Ishikawa (cell line): ENCODE results near the gene MUC21.

ENCODE experiments used
- CEBPB ChIP-seq: IDR thresholded peaks from 2 replicates; pipeline ENCODE4 v1.6.1; 2012
- CREB1 ChIP-seq: IDR thresholded peaks from 2 replicates; pipeline ENCODE4 v1.6.1; 2012; ENCODE audit warnings: low read depth
- EGR1 ChIP-seq: IDR thresholded peaks from 2 replicates; pipeline ENCODE4 v1.6.1; 2012
- EP300 ChIP-seq: IDR thresholded peaks from 2 replicates; pipeline ENCODE4 v1.6.1; 2012; ENCODE audit warnings: borderline replicate concordance
- FOXM1 ChIP-seq: IDR thresholded peaks from 2 replicates; pipeline ENCODE4 v1.6.1; 2012; ENCODE audit warnings: low read depth, borderline replicate concordance
- NFIC ChIP-seq: IDR thresholded peaks from 2 replicates; pipeline ENCODE4 v1.6.1; 2012
- RAD21 ChIP-seq: IDR thresholded peaks from 2 replicates; pipeline ENCODE4 v1.6.1; 2012; ENCODE audit warnings: low read depth
- REST ChIP-seq: IDR thresholded peaks from 2 replicates; pipeline ENCODE4 v1.6.1; 2012; ENCODE audit warnings: low read depth, mild to moderate bottlenecking
- TAF1 ChIP-seq: IDR thresholded peaks from 2 replicates; pipeline ENCODE4 v1.6.1; 2012; ENCODE audit warnings: low read depth, mild to moderate bottlenecking
- TCF12 ChIP-seq: IDR thresholded peaks from 2 replicates; pipeline ENCODE4 v1.6.1; 2012; ENCODE audit warnings: low read depth
- TEAD4 ChIP-seq: IDR thresholded peaks from 2 replicates; pipeline ENCODE4 v1.6.1; 2012
- YY1 ChIP-seq: IDR thresholded peaks from 2 replicates; pipeline ENCODE4 v1.6.1; 2012; ENCODE audit warnings: low read depth
- ZBTB7A ChIP-seq: IDR thresholded peaks from 2 replicates; pipeline ENCODE4 v1.6.1; 2012; ENCODE audit warnings: low read depth
- TF ChIP-seq, protein P1 (sequence below): IDR thresholded peaks from 2 replicates; pipeline ENCODE4 v1.6.1; 2012
- TF ChIP-seq, protein P2 (sequence below): IDR thresholded peaks from 2 replicates; pipeline ENCODE4 v1.6.1; 2012

Gene MUC21

DNA sequence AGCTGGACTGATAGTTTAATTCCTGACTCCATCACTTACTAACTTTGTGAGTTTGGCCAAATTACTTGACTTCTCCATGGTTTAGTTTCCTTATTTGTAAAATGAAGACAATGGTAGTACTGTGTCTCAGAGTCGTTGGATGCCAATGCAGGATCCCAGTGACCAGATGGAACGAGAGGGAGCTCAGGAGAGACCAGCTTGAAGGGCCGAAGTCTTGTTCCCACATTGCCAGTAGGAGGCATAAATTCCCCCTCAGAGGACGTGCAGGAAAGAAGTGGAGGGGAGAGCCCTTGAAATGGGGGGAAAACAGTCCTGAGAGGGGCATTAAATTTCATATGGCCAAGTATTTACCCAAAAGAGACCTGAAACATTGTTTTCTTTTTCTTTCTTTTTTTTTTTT is 24.6 kb downstream of the MUC21 start:
- no peak for TF ChIP-seq CEBPB
- no peak for TF ChIP-seq EGR1
- TF ChIP-seq NFIC: no peak
- no peak for TF ChIP-seq FOXM1
- no peak for TF ChIP-seq TEAD4
- TF ChIP-seq, protein P1, sequence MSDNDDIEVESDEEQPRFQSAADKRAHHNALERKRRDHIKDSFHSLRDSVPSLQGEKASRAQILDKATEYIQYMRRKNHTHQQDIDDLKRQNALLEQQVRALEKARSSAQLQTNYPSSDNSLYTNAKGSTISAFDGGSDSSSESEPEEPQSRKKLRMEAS: no peak
- TF ChIP-seq REST: no peak
- no peak for TF ChIP-seq EP300
- TF ChIP-seq, protein P2, sequence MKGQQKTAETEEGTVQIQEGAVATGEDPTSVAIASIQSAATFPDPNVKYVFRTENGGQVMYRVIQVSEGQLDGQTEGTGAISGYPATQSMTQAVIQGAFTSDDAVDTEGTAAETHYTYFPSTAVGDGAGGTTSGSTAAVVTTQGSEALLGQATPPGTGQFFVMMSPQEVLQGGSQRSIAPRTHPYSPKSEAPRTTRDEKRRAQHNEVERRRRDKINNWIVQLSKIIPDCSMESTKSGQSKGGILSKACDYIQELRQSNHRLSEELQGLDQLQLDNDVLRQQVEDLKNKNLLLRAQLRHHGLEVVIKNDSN: no peak
- TF ChIP-seq ZBTB7A: no peak
- TF ChIP-seq YY1: no peak
- TF ChIP-seq TCF12: no peak
- TF ChIP-seq CREB1: no peak
- TF ChIP-seq RAD21: no peak
- no peak for TF ChIP-seq TAF1

DNA sequence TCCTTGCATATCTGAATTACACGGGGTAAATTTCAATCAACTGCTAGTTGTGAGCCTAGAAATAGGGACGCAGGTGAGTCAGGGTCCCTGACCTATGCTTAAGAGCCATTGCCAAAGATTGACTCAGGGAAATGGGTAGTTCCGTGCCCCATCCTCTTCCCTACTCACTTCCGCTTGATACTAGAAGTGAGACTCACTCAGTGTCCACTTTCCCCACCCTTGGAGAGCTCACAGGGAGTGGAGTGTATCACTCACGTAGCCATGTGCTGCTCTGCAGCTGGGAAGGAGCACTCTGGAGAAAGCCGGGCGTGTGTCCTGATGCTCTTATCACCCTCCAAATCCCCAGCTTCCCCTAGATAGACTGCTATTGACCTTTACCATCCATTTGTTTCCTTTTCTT is 26.2 kb downstream of the MUC21 start:
- no peak for TF ChIP-seq TEAD4
- no peak for TF ChIP-seq RAD21
- no peak for TF ChIP-seq CREB1
- no peak for TF ChIP-seq FOXM1
- TF ChIP-seq YY1: no peak
- no peak for TF ChIP-seq EP300
- no peak for TF ChIP-seq TCF12
- no peak for TF ChIP-seq NFIC
- no peak for TF ChIP-seq REST
- TF ChIP-seq ZBTB7A: no peak
- TF ChIP-seq, protein P1: no peak
- TF ChIP-seq TAF1: no peak
- no peak for TF ChIP-seq EGR1
- TF ChIP-seq, protein P2: no peak
- TF ChIP-seq CEBPB: no peak

DNA sequence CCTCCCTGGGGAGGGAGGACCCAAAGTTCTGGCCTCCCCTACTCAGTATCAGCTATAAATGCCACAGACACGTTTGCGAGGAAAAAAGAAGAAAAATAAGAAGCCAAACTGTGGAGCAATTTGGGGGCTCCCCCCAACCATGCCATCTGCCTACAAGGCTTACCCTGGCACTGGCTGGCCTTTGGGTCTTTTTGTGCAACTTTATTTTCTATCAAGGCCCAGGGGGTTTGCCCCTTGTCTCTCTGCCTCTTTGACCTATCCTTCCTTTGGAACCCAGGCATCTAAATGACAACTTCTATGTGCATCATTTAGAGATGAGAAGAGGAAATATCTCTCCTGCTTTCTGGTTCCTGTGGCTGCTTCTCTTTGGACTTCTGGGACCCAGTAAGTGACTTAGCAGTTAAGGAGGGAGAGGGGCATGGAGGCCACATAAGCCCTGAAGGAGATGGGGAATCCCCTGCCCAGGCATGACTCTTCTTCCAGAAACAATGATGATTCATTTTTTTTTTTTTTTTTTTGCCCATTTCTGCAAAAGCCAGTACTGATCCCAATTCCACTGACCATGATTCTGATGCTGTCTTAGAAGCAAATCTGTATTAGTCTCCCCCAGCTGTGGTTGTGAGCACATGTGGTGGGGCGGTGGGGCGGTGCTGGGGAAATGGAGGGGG is 27.0 kb downstream of the MUC21 start, which contains the start of gene MUC22:
TSS of gene MUC22 (plus strand) at position 82 of the 668 bp plus-strand sequence. CDS start at position 315, 233 bp downstream.
- TF ChIP-seq, protein P2: no peak

GRCh38 chr6:31011153-31011552 is 27.6 kb downstream of the MUC21 start:
- no peak for TF ChIP-seq ZBTB7A
- TF ChIP-seq REST: no peak
- TF ChIP-seq YY1: no peak
- no peak for TF ChIP-seq CREB1
- TF ChIP-seq TCF12: no peak
- TF ChIP-seq TAF1: no peak
- no peak for TF ChIP-seq RAD21
- no peak for TF ChIP-seq FOXM1
- no peak for TF ChIP-seq EGR1
- TF ChIP-seq EP300: no peak
- no peak for TF ChIP-seq NFIC
- TF ChIP-seq TEAD4: no peak
- TF ChIP-seq CEBPB: no peak
- TF ChIP-seq, protein P2: no peak
- TF ChIP-seq, protein P1: no peak
